Muscle layer of colon (tissue), 2 donors: ENCODE data around the gene TGIF2.
"Not testable (repeated sequence)": the region's sequence is repeated elsewhere in the genome, so short reads cannot be mapped to it uniquely, and the experiment has no call there.

Experiments used
- H3K27ac ChIP-seq: one replicate; pipeline ENCODE4 v1.7.0; 2013; ENCODE audit warnings: low read depth, mild to moderate bottlenecking, low read length, moderate library complexity
- H3K27me3 ChIP-seq, 2 donors: one replicate each; pipeline ENCODE4 v1.7.0; 2013; ENCODE audit warnings: low read length in 2 of 2, mild to moderate bottlenecking in 2 of 2; ENCODE audit not compliant: insufficient read depth in 2 of 2, control insufficient read depth in 1 of 2
- H3K36me3 ChIP-seq: one replicate; pipeline ENCODE4 v1.7.0; 2013; ENCODE audit warnings: mild to moderate bottlenecking, low read length; ENCODE audit not compliant: insufficient read depth
- H3K4me1 ChIP-seq: one replicate; pipeline ENCODE4 v1.7.0; 2013; ENCODE audit warnings: mild to moderate bottlenecking, low read length; ENCODE audit not compliant: insufficient read depth
- H3K4me3 ChIP-seq, 2 donors: one replicate each; pipeline ENCODE4 v1.7.0; 2013; ENCODE audit warnings: low read length in 2 of 2, low read depth in 1 of 2, mild to moderate bottlenecking in 1 of 2, moderate library complexity in 1 of 2
- H3K9ac ChIP-seq: one replicate; pipeline ENCODE4 v1.7.0; 2013; ENCODE audit warnings: low read length
- H3K9me3 ChIP-seq: one replicate; pipeline ENCODE4 v1.7.0; 2013; ENCODE audit warnings: mild to moderate bottlenecking, low read length
- donor health status: abdominal sarcoma.
- donor health status: Adenocarcinoma of cecum.

Gene TGIF2

DNA sequence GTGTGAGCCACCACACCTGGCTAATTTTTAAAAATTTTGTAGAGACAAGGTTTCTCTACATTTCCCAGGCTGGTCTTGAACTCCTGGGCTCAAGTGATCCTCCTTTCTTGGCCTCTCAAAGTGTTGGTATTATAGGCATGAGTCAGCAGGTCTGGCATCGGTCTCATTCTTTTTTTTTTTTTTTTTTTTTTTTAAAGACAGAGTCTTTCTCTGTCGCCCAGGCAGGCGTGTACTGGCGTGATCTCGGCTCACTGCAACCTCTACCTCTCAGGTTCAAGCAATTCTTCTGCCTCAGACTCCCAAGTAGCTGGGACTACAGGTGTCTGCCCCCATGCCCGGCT is 35.0 kb downstream of the TGIF2 start:
- Histone ChIP-seq H3K36me3 (peaks cover 50% of the 10 kb centered on the region), H3K4me1 (peaks cover 23% of the 10 kb centered on the region)
- H3K27ac ChIP-seq, H3K9ac ChIP-seq, H3K9me3 ChIP-seq, H3K4me3 ChIP-seq, H3K27me3 ChIP-seq: not testable (repeated sequence)

DNA sequence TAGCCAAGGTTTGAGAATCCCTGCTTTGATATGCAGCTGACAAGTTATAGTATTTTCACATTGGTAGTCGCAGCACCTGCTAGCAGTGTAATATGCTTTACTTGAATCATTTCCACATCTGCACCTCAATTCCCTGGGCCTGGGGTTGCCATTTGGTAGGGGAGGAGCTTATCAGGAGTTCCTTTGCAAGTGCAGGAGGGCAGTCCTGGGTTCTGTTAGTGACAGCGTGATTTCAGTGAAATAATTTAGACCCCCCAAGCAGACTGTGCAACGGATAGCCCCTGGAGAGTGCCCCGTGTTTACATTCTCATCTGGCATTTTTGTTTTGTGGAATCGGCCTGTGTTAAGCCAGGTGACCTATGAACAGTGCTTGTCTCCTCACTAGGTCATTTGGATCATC is 38.2 kb downstream of the TGIF2 start:
- no peak overlapping the region for H3K27ac ChIP-seq
- no peak overlapping the region for H3K9ac ChIP-seq
- no peak overlapping the region for H3K4me3 ChIP-seq
- no peaks in the 10 kb centered on the region for H3K9me3 ChIP-seq
- H3K4me1 ChIP-seq = peaks cover 15% of the 10 kb centered on the region
- no peaks in the 10 kb centered on the region for H3K27me3 ChIP-seq
- H3K36me3 ChIP-seq = peaks cover 59% of the 10 kb centered on the region

- no peaks in the 10 kb centered on the region for H3K4me1 ChIP-seq
- no peak overlapping the region for H3K9ac ChIP-seq
- no peaks in the 10 kb centered on the region for H3K9me3 ChIP-seq
- no peaks in the 10 kb centered on the region for H3K27me3 ChIP-seq
- no peak overlapping the region for H3K27ac ChIP-seq
- H3K4me3 ChIP-seq = no peak overlapping the region
- peaks cover 45% of the 10 kb centered on the region for H3K36me3 ChIP-seq
These were observed 40.6 kb downstream of the TGIF2 start for GRCh38 chr20:36613974-36614373.

DNA sequence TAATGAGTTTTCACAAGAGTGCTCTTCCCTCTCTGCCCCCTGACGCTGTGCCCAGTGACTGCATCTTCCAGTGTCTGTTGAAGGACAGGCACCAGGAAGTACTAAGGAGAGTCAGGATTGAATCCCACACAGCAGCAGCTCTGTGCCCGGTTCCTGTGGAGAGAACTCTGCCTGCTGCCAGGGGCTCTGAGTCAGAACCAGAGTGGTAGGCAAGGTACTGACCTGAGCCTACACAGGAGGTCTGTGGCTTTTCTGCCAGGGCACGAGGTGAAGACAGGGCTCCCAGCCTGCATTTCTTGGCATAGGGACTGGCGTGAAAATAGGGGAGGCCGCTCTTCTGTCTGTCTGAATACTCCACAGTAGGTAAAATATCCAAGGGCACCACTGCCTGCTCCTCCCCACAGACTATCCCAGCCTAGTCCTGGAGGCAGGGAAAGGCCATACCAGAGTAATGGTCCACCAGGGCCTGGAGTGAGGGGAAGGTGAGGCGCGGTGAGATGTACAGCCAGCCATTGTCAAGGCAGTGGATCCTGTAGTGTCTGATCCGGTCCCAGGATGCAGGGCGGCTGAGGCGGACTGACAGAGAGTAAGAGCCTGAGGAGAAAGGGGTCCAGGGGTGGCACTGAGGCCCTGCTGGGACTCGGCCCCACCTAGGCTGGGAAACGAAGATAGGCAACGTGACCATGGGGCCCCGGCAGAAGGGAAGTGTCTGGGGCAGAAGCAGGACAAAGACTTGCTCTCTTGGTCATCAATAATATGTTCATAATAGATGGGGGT is 41.6 kb downstream of the TGIF2 start:
- Histone ChIP-seq H3K36me3 (peaks cover 38% of the 10 kb centered on the region), H3K27me3 (no peaks in the 10 kb centered on the region)

DNA sequence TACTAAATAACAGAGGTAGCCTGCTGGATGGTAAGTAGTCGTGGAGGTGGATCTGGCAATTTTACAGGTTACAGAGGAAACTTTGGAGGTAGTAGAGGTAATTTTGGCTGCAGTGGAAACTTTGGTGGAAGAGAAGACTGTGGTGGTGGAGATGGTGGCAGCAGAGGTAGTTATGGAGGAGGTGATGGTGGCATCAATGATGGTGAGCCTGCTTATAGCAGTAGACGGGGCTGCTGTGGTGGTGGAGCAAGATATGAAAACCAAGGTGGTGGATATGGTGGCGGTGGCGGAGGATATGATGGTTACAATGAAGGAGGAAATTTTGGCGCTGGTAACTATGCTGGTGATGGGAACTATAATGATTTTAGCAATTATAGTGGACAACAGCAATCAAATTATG is 47.5 kb downstream of the TGIF2 start:
- Histone ChIP-seq H3K4me1 (no peaks in the 10 kb centered on the region), H3K9me3 (no peaks in the 10 kb centered on the region), H3K9ac (no peak overlapping the region), H3K27ac (no peak overlapping the region), H3K4me3 (no peak overlapping the region), H3K27me3 (no peaks in the 10 kb centered on the region), H3K36me3 (no peaks in the 10 kb centered on the region)

More for the DNA sequence above, 41.6 kb downstream of the TGIF2 start:
- Histone ChIP-seq H3K4me3 (no peak overlapping the region), H3K4me1 (no peaks in the 10 kb centered on the region), H3K27ac (no peak overlapping the region), H3K9me3 (no peaks in the 10 kb centered on the region), H3K9ac (no peak overlapping the region)

DNA sequence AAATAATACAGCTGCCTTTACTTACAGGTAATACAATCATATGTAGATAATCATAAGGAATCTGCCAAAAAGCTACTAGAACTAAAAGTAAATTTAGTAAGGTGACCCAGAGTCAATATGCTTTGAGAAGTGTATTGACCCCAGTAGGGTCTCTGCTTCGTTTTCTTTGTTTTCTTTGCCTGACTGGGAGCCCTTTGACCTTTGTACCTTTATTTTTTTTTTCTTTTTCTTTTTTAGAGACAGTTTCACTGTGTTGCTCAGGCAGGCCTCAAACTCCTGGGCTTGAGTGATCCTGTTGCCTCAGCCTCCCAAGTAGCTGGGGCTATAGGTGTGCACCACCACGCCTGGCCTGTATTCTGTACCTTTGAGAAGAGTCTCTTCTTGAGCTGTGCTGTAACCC is 50.0 kb downstream of the TGIF2 start:
- H3K27ac ChIP-seq = no peak overlapping the region
- no peaks in the 10 kb centered on the region for H3K36me3 ChIP-seq
- no peaks in the 10 kb centered on the region for H3K4me1 ChIP-seq
- H3K27me3 ChIP-seq = no peaks in the 10 kb centered on the region
- H3K4me3 ChIP-seq = no peak overlapping the region
- H3K9ac ChIP-seq = no peak overlapping the region
- no peaks in the 10 kb centered on the region for H3K9me3 ChIP-seq

GRCh38 chr20:36624068-36624943 is 50.9 kb downstream of the TGIF2 start:
- H3K9ac ChIP-seq = no peak overlapping the region
- no peaks in the 10 kb centered on the region for H3K36me3 ChIP-seq
- no peaks in the 10 kb centered on the region for H3K27me3 ChIP-seq
- no peak overlapping the region for H3K27ac ChIP-seq
- H3K4me3 ChIP-seq = no peak overlapping the region
- no peaks in the 10 kb centered on the region for H3K4me1 ChIP-seq
- no peaks in the 10 kb centered on the region for H3K9me3 ChIP-seq

- Histone ChIP-seq H3K9me3 (no peaks in the 10 kb centered on the region), H3K27ac (no peak overlapping the region), H3K4me1 (no peaks in the 10 kb centered on the region), H3K27me3 (no peaks in the 10 kb centered on the region), H3K36me3 (no peaks in the 10 kb centered on the region), H3K4me3 (no peak overlapping the region), H3K9ac (no peak overlapping the region)
These were observed 51.5 kb downstream of the TGIF2 start for GRCh38 chr20:36624944-36625324.

DNA sequence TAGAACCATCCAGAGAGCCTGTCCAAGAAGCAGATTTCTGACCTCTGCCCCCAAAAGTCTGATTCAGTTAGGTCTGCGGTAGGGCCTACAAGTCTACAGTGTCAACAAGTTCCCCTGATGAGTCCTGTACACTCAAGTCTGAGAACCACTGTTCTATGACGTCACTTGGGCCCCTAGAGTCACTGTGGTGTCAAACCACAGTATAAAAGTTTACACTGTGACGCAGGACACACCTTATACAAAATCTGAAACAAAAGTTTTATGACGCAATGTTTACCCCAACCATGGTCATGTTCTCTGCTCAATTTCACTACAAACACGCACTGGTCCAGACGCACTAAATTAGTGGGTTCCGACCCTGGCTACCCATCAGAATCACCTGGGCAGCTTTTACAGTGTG is 54.7 kb downstream of the TGIF2 start:
- Histone ChIP-seq H3K27ac (no peak overlapping the region), H3K4me1 (no peaks in the 10 kb centered on the region)

GRCh38 chr20:36629719-36630681 is 56.6 kb downstream of the TGIF2 start:
- Histone ChIP-seq H3K9ac (no peak overlapping the region), H3K9me3 (no peaks in the 10 kb centered on the region), H3K27me3 (no peaks in the 10 kb centered on the region), H3K36me3 (no peaks in the 10 kb centered on the region), H3K4me3 (no peak overlapping the region), H3K4me1 (no peaks in the 10 kb centered on the region), H3K27ac (no peak overlapping the region)

More for the DNA sequence above, 54.7 kb downstream of the TGIF2 start:
- H3K9me3 ChIP-seq = no peaks in the 10 kb centered on the region
- H3K27me3 ChIP-seq = no peaks in the 10 kb centered on the region
- H3K4me3 ChIP-seq = no peak overlapping the region
- no peak overlapping the region for H3K9ac ChIP-seq
- H3K36me3 ChIP-seq = no peaks in the 10 kb centered on the region

DNA sequence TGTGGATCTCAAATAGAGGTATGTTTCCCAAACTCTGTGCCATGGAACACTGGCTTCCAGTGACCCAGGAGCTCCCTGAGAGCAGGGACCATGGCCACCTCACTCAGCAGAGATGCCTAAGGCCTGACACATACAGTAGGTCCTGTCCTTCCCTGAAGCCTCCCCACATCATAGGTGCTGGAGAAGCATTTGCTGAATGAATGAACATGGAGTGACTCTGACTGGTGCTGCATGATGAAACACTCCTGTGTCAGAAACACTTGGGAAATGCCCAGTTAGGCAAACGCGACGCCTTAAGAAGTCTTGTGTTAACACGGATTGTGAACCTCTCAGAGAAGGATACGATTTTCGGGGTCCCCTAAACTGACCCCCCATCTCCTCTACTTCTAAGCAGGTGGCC is 58.2 kb downstream of the TGIF2 start:
- Histone ChIP-seq H3K9ac (no peak overlapping the region), H3K36me3 (no peaks in the 10 kb centered on the region), H3K27ac (no peak overlapping the region), H3K4me3 (no peak overlapping the region), H3K4me1 (no peaks in the 10 kb centered on the region), H3K27me3 (no peaks in the 10 kb centered on the region), H3K9me3 (no peaks in the 10 kb centered on the region)
